Breast epithelium (tissue), 3 donors: ENCODE measurements around the gene FDX2.

Source experiments
- POLR2A ChIP-seq: fragments of 450-650 bp; IDR thresholded peaks from one replicate; pipeline ENCODE4 v1.6.1; 2016; ENCODE audit warnings: antibody characterized with exemption, mild to moderate bottlenecking, moderate library complexity
- POLR2AphosphoS5 ChIP-seq, 3 donors: sonication (generic); formaldehyde crosslinking; IDR thresholded peaks; one replicate each; pipeline ENCODE4 v1.6.1; 2017; ENCODE audit warnings: antibody characterized with exemption in 3 of 3
- TF ChIP-seq, protein P1 (sequence below), 3 donors: fragments of 450-650 bp; IDR thresholded peaks; one replicate each; pipeline ENCODE4 v1.5.1; 2016 to 2017; ENCODE audit warnings: antibody characterized with exemption in 3 of 3, mild to moderate bottlenecking in 3 of 3, moderate library complexity in 3 of 3

GRCh38 chr19:10327793-10328192, 12.0 kb upstream of the FDX2 start:
- no peak for TF ChIP-seq POLR2A
- TF ChIP-seq, protein P1, sequence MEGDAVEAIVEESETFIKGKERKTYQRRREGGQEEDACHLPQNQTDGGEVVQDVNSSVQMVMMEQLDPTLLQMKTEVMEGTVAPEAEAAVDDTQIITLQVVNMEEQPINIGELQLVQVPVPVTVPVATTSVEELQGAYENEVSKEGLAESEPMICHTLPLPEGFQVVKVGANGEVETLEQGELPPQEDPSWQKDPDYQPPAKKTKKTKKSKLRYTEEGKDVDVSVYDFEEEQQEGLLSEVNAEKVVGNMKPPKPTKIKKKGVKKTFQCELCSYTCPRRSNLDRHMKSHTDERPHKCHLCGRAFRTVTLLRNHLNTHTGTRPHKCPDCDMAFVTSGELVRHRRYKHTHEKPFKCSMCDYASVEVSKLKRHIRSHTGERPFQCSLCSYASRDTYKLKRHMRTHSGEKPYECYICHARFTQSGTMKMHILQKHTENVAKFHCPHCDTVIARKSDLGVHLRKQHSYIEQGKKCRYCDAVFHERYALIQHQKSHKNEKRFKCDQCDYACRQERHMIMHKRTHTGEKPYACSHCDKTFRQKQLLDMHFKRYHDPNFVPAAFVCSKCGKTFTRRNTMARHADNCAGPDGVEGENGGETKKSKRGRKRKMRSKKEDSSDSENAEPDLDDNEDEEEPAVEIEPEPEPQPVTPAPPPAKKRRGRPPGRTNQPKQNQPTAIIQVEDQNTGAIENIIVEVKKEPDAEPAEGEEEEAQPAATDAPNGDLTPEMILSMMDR (IDR thresholded peaks at IDR 0.05) = no peak
- TF ChIP-seq POLR2AphosphoS5 (IDR thresholded peaks at IDR 0.05) = no peak
